ENCODE results near the gene SCML1. TPM values are rescaled to one million over a fixed set of nuclear protein-coding genes. Genes with fewer than 3 reads are reported as not detected.

The SCML1 gene
- total and polyA plus RNA-seq, 9 of the 15 experiments (the other 6 are each of a cell fraction or from before 2014, with no cell fraction given): 0.01 to 0.04 (median 0.04) TPM; not detected in 6

DNA sequence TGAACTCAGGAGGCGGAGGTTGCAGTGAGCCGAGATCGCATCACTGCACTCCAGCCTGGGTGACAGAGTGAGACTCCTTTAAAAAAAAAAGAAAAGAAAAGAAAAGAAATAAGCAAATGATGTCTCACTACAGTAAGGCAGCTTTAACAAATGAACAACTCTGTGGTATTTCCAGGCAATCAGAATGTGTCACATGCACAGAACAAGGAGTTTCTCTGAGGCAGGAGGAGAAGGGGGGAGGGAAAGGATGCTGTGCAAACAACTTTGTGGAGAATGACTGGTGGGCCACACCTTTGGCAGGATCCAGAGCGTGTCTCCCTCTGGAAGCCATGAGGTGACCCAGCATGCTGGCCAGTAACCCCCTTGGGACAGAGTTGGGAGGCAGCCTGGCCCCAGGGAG lies 66.2 kb downstream of the SCML1 start:
- intact Hi-C loops (cut with micrococcal nuclease) (no loop called here), in situ Hi-C loops (cut with MboI) (no loop called here)
- POLR2A ChIA-PET: interaction anchor here (0.5 kb wide), 1 partner anchor 18 kb away, joined by 3 read pairs; no protein-coding TSS in a partner anchor
- ATAC-seq (no peak), DNase-seq (ENCODE audit: extremely low read depth in 1 of 4, low spot score in 3 of 4) (no peak), FAIRE-seq (no peak)
- Histone ChIP-seq H3K27me3 (ENCODE audit: control insufficient read depth in 2 of 2, insufficient read depth in 2 of 2, low read length in 2 of 2) (0 out of 5 replicates have a peak, but pooled peaks cover 0 to 6% of the 10 kb centered on the region in 2 experiments), H2AFZ (ENCODE audit: low read depth, low read length) (no peak overlapping the region), H4K20me1 (replicated peaks; ENCODE audit: control insufficient read depth, insufficient read depth, low read length) (no peaks in the 10 kb centered on the region), H3K36me3 (ENCODE audit: control insufficient read depth, insufficient read depth, low read length) (no peaks in the 10 kb centered on the region), H3K4me1 (replicated peaks in 1 of 2; ENCODE audit: control insufficient read depth in 2 of 2, insufficient read depth in 2 of 2, low read length in 2 of 2) (no peaks in the 10 kb centered on the region), H3K27ac (ENCODE audit: extremely low read depth, low read depth, low read length) (no peak overlapping the region), H3K4me2 (ENCODE audit: insufficient read depth, low read length) (no peak overlapping the region), H3K79me2 (ENCODE audit: control insufficient read depth, insufficient read depth, low read length) (no peaks in the 10 kb centered on the region), H3K9ac (ENCODE audit: insufficient read depth in 1 of 2, low read depth in 2 of 2, low read length in 2 of 2) (no peak overlapping the region), H3K9me3 (replicated peaks; ENCODE audit: control insufficient read depth, insufficient read depth, low read depth, low read length) (no peaks in the 10 kb centered on the region), H3K4me3 (no peak overlapping the region), H3K9me1 (ENCODE audit: control insufficient read depth, insufficient read depth, low read length) (no peaks in the 10 kb centered on the region)
- CTCF ChIA-PET (ENCODE audit: low intra/inter-chr PET ratio): no interaction called here
- BruUV-seq (replicated peaks): no TSS peak
- no peak for TF ChIP-seq FOXJ2 (tag; IDR thresholded peaks at IDR 0.05)
- no peak for TF ChIP-seq MYC (IDR thresholded peaks at IDR 0.05; ENCODE audit: low read depth, low read length)
- TF ChIP-seq MYC (CRISPR knock-in tag; IDR thresholded peaks at IDR 0.05; ENCODE audit: borderline replicate concordance, low read depth): no peak
- TF ChIP-seq, protein P1, sequence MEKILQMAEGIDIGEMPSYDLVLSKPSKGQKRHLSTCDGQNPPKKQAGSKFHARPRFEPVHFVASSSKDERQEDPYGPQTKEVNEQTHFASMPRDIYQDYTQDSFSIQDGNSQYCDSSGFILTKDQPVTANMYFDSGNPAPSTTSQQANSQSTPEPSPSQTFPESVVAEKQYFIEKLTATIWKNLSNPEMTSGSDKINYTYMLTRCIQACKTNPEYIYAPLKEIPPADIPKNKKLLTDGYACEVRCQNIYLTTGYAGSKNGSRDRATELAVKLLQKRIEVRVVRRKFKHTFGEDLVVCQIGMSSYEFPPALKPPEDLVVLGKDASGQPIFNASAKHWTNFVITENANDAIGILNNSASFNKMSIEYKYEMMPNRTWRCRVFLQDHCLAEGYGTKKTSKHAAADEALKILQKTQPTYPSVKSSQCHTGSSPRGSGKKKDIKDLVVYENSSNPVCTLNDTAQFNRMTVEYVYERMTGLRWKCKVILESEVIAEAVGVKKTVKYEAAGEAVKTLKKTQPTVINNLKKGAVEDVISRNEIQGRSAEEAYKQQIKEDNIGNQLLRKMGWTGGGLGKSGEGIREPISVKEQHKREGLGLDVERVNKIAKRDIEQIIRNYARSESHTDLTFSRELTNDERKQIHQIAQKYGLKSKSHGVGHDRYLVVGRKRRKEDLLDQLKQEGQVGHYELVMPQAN (IDR thresholded peaks at IDR 0.05; ENCODE audit: borderline replicate concordance): no peak
- TF ChIP-seq, protein P2, sequence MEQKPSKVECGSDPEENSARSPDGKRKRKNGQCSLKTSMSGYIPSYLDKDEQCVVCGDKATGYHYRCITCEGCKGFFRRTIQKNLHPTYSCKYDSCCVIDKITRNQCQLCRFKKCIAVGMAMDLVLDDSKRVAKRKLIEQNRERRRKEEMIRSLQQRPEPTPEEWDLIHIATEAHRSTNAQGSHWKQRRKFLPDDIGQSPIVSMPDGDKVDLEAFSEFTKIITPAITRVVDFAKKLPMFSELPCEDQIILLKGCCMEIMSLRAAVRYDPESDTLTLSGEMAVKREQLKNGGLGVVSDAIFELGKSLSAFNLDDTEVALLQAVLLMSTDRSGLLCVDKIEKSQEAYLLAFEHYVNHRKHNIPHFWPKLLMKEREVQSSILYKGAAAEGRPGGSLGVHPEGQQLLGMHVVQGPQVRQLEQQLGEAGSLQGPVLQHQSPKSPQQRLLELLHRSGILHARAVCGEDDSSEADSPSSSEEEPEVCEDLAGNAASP (IDR thresholded peaks at IDR 0.05): no peak
- TF ChIP-seq LCOR (CRISPR knock-in tag; IDR thresholded peaks at IDR 0.05): no peak
- 0% methylated on average over 2 of the region's 4 CpGs for WGBS (ENCODE audit: insufficient coverage, low coverage, missing lambda C conversion rate)

Other genes starting within 250 kb of the SCML1 start
- gene RAI2, start 123.8 kb downstream of the SCML1 start, total RNA-seq (2014; rRNA removed): not detected in 2 replicates
- not detected in 2 replicates for gene RAI2, start 123.8 kb downstream of the SCML1 start, total RNA-seq (2014; rRNA removed; fragmentation: Illumina TruSeq; extraction: Trizol)
- gene RAI2, start 123.8 kb downstream of the SCML1 start, total RNA-seq (2015; rRNA removed; fragmentation: Illumina TruSeq; extraction: Trizol): not detected in 2 replicates
- not detected in 2 replicates for gene RAI2, start 123.8 kb downstream of the SCML1 start, total RNA-seq (2021)
- not detected in 2 replicates for gene RAI2, start 123.8 kb downstream of the SCML1 start, polyA plus RNA-seq (2011; rRNA removed)
- not detected in 2 replicates for gene RAI2, start 123.8 kb downstream of the SCML1 start, polyA plus RNA-seq (2014; fragmentation: Illumina TruSeq; extraction: Trizol)
- gene RAI2, start 123.8 kb downstream of the SCML1 start, polyA plus RNA-seq (2014; fragmentation: Nextera tagmentation; extraction: Ambion mirVana): not detected
- not detected in 2 replicates for gene RAI2, start 123.8 kb downstream of the SCML1 start, polyA plus RNA-seq (2014; rRNA removed)

Data from K562 (cell line).